H1 (cell line): ENCODE data around the gene RNMT. TPM values are rescaled to one million over a fixed set of nuclear protein-coding genes. Genes with fewer than 3 reads are reported as not detected.

Experiments
- BRCA1 ChIP-seq: IDR thresholded peaks from 2 replicates; pipeline ENCODE4 v1.6.1; 2012; ENCODE audit warnings: low read depth, low read length, improper control_type of control experiment
- MAFK ChIP-seq: IDR thresholded peaks from 2 replicates; pipeline ENCODE4 v1.6.1; 2012; ENCODE audit warnings: low read depth, mild to moderate bottlenecking, improper control_type of control experiment, low read length
- POU5F1 ChIP-seq: IDR thresholded peaks from 2 replicates; pipeline ENCODE4 v1.6.1; 2011; ENCODE audit warnings: low read depth, mild to moderate bottlenecking, low read length, moderate library complexity
- RNF2 ChIP-seq: fragments of 200-900, 300-1000 bp; sonication (generic); IDR thresholded peaks from 2 replicates; pipeline ENCODE4 v1.7.1; 2016; ENCODE audit warnings: borderline replicate concordance, low read depth, mild to moderate bottlenecking, antibody characterized with exemption, low read length; ENCODE audit not compliant: poor library complexity, severe bottlenecking; ENCODE audit errors: missing control alignments
- SIN3A ChIP-seq, 2 experiments: IDR thresholded peaks in 1 of 2; conservative IDR thresholded peaks in 1 of 2; 2 replicates each; pipeline ENCODE4 v1.6.1; 2011 to 2012; ENCODE audit warnings: low read length in 2 of 2, improper control_type of control experiment in 1 of 2, low read depth in 1 of 2, mild to moderate bottlenecking in 1 of 2
- TEAD4 ChIP-seq: IDR thresholded peaks from 2 replicates; pipeline ENCODE4 v1.6.1; 2012; ENCODE audit warnings: low read depth, low read length, inconsistent platforms, mixed read lengths
- polyA plus RNA-seq, 7 experiments: library from polyadenylated mRNA; depleted of rRNA in 3 of 7; stranded (reverse) in 5 of 7; unstranded in 2 of 7; fragments of >200 nt in 5 of 7; fragments of 200-250 nt in 2 of 7; gene quantifications; 1 replicate in 5 of 7; 2 replicates in 1 of 7; 4 replicates in 1 of 7; pipeline versions ENCODE4 v1.2.1 to v1.2.3, GENCODE V29; 2011 to 2013; ENCODE audit warnings: missing spikeins in 2 of 7, mixed read lengths in 2 of 7
- total RNA-seq: library from RNA; stranded (reverse); fragmentation: NEBNext Ultra II Directional; extraction: Animal tissue kit (Norgen Biotek cat#: 25700); gene quantifications from 2 replicates; pipeline ENCODE4 v1.2.1, GENCODE V29; 2021

RNMT gene
- total and polyA plus RNA-seq, 2 of the 8 experiments (the other 6 are each of a cell fraction or from before 2014, with no cell fraction given): 25.3 to 63.5 TPM

DNA sequence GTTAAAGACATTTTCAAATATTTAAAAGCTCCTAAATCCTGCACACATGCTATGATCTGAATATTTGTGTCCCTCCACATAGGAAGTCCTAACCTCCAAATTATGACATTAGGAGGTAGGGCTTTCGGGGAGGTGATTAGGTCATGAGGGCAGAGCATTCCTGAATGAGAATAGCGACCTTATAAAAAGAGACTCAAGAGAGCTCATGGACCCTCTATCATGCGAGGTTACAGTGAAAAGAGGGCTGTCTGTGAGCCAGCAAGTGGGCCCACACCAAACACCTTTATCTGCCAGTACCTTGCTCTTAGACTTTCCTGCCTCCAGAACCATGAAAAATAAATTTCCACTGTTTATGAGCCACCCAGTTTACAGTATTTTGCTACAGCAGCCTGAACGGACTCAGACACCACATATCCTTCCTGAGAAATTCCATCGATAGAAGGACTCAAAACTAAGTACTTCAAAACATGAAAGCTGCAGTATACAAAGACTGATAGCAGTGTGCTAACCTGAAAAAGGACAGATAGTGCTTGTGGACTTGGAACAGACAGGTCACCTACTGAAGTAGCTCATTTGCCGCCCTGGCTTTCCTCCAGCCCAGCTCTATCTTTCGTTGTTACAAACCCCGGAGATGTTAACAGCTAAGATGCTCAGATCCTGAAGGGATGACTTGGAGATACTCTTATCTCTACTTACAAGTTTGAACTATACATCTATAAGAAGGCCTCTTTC, 13.9 kb upstream of the RNMT start (continued):
- TF ChIP-seq BRCA1 (no peak), MAFK (no peak), TEAD4 (no peak), RNF2 (no peak), SIN3A (conservative IDR thresholded peaks at IDR 0.05 in 1 of 2, IDR thresholded peaks at IDR 0.05 in 1 of 2; ENCODE audit: low read depth in 1 of 2, low read length in 2 of 2) (no peak), POU5F1 (no peak)
